Hematopoietic multipotent progenitor cell (in vitro differentiated cells): ENCODE results near the gene ITIH4. TPM values are rescaled to one million over a fixed set of nuclear protein-coding genes. Genes with fewer than 3 reads are reported as not detected.

ENCODE experiments used
- DNase-seq, 3 donors: peaks; one replicate each; pipeline ENCODE4 v3.0.0-alpha.2; 2011 to 2015; ENCODE audit warnings: low read depth in 2 of 3, low spot score in 2 of 3
- total RNA-seq: library from RNA; depleted of rRNA; stranded (reverse); fragments of >200 nt; gene quantifications from one replicate; pipeline ENCODE4 v1.2.3, GENCODE V29; 2012

ITIH4 gene
- total RNA-seq, 1 donor, result 7.5 TPM

DNA sequence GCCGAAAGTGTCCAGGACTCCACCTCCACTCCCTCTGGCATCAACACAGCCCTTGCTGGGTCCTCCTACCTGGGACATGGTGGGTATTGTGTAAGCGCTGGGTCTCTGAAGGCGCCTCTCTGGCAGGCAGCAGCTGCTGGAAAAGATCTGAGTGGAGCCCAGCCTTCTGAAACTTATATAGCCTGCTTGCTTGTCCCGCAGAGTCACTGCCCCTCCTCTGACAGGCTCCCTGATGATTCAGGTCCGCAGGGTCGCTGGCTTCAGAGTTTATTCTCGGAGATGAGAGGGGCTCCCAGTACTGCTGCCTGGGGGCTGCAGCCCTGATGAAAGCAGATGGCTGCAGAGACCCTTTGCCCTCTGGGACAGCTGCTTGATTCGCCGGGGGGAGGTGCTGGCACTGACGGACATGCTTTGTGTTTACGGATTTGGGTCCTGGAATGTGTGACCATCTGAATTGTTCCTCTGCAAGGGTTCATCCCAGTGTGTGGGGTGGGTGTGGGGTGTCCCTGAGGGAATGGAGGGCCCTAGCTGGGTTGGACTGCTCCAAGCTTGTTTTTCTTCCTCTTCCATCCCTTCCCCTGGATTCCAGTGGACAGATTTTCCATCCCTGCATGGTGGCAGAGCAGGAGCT is 4.5 kb upstream of the ITIH4 start, which contains the start of gene MUSTN1:
MUSTN1 (minus strand) TSS at position 149 of the 631 bp plus-strand sequence; CDS start at position 78, 71 bp downstream.
- no peak for DNase-seq

DNA sequence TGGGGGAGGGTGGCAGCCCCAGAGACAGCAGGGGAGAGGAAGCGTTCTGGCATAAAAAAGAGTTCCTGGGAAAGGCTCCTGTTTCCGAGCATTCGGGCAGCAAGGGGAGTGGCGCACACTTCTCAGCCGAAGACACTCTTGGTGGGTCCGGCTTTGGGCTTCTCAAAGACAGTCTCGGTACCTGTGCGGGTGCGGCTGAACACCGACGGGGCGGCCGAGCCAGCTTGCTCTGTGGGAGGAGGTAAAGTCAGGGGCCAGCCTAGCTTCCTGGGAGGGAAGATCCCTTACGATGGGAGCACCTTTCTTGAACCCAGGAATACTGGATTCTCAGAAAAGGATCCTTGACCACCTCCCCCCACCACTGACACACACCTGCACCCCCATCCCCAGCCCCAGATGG is 2.7 kb upstream of the ITIH4 start:
- DNase-seq, result no peak

DNA sequence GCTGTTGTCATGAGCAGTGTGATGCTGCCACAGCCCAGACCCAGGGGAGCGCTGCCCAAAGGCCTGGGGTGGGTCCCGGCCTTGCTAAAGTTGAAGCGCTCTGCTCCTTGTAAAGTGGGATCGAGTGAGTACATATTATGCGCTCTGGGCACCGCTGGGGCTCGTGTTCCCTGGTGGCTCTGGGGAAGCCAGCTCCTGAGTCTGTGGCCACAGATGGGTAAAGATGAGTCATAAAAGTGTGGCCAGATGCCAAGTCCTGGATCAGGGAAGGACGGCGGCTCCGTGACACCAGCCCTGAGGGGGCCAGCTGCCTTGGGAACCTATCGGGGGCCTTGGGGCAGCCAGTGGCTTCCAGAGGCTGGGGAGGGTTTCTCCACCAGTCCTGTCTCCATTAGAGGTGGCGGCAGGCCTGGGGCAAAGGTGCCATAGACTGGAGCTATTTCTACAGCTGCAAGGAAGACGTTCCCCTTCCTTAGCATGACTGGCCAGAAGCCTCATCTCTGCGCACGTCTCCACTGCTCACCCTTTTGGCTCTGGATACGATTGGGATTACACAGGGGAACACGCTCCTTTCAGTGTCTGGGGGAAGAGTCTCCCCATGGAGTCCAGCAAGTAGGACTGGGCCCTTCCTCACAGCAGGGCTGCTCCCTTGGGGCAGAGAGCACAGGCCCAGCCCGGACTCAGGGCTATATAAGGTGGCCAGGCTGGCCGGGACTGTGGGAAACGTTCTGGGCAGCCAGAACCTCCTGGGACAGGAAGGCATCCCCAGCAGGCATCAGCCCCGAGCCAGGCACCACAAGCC is 1.2 kb upstream of the ITIH4 start:
- no peak for DNase-seq

DNA sequence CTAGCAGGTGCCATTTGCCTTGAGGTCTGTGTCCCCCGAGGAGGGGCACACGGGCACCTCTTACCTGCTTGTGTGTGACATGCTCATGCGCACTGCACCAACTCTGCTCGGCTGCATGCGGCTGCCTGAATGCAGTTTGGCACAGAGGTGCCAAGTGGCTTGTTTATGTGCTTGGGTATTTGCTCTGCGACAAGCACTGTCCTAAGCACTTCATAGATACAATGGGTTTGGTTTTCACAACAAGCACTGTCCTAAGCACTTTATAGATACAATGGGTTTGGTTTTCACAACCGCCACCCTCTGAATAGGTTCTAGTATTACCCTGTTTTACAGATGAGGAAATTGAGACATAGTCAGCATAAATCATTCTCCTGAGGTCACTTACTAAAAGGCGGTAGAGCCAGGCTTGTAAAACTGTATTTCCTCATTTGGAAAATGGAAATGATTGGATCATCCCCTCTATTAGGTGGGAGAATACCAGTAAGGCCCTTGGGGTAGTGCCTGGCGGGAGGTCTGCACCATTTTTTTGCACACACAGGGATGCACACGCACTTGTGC is 487 bp downstream of the ITIH4 start:
- DNase-seq, result no peak

DNA sequence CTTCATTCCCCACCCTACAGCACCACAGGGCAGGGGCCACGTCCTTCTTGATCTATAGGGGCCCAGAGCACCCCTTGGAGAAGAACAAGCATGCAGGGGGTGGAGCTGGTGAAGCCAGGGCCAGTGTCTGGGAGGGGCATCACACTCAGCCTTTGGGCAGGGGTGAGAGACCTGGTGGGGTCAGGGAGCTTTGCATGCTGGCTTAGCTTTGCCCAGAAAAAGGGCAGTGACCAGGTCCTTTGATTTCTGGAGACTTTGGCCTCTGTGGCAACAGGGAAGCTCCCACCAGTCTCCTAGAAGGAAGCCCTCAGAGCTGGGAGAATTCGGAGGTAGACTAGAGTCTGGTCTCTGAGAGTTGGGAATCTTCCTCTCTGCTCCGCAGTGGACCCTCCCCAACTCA is 990 bp downstream of the ITIH4 start:
- DNase-seq, result no peak

DNA sequence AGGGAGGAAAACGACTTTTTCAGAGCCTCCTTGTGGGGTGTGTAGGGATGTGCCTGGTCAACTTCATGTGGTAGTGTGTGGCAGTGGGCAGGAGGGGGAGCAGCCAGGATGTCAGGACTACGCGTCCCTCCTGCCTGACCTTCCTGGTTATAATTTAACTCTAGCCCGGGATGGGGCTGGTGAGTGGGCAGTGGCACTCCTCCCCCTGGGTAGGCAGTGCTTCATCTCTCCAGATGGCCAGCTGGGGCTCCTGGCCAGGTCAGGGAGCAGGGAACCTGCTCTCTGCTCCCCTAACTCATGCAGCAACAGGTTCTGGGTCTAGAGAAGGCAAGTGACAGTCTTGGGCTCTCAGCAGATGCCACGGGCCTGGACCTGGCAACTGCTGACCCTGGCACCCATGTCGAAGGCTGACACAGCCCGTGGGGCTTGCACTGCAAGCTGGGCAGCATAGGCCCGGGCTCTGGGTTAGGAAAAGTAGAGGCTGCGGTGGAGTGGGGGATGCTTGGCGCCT is 2.6 kb downstream of the ITIH4 start:
- DNase-seq, result no peak

DNA sequence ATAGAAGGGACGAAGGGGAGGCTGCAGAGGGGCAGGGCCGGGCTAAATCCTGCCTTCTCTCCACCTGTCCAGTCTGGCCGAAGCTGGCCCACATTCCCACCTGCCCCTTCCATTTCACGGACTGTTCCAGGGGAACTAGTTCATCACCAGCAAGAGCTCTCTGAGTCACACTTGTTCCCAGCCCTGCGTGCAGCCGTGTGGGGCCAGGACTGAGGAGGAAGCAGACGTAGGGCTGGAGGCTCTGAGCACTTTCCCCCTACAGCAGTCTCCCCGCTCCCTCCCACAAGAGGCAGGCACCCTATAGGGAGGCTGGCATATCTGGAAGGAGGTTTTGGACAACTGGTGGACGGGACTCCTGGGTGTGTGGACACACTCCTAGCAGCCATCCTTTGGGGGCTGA is 3.0 kb downstream of the ITIH4 start:
- no peak for DNase-seq

DNA sequence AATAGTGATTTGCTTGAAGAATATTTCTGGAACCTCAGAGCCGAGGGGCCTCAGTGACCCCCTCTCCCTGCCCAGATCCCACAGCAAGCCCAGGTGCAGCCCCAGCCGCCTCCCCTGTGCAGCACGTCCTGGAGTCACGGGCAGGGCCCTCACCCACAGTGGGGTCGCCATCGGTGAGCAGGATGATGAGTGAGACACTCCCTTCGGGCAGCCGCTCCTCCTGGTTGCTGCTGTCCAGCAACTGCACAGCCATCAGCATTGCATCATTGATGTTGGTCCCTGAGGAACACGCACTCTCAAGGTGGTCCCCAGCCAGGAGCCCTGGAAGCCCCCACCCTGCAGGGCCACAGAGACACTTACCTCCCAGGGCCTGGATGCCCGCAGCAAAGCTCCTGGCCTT is 6.4 kb downstream of the ITIH4 start:
- no peak for DNase-seq

DNA sequence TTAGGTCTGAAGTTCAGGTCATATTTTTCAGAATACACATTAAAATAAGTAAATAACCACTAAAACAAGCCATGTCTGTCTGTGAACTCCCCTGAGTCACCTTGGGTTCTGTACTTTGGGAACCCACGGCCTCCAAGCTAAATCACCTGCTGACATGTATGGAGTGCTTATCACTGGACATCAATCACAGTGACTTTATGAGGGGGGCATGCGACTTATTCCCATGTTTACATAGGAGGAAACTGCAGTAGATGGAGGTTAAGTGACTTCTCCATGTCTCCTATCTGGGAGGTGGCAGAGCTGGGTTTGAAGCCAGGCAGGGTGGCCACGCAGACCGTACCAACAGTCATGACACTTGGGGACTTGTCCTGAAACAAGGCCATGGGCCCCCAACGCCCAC is 8.1 kb downstream of the ITIH4 start:
- no peak for DNase-seq

DNA sequence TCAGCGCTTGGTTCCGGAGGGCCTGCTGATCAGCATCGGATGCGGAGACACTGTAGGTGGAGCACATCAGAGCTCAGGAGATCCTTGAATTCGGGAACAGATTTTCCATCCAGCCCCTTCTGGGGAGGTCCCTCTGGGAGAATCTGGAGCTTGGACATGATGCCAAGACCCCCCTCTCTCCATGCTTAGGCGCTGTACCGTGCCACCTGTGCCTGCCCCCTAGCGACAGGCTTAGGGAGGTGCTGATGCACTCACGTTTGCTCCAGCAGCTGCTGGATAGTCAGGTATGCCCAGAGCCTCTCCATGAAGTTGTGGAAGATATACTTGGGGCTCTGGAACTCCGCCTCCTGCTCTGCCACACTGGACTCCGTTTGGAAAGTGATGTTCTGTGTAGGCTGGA is 9.7 kb downstream of the ITIH4 start:
- peak in 2 of 3 donors; percentile 11 to 47 for DNase-seq

DNA sequence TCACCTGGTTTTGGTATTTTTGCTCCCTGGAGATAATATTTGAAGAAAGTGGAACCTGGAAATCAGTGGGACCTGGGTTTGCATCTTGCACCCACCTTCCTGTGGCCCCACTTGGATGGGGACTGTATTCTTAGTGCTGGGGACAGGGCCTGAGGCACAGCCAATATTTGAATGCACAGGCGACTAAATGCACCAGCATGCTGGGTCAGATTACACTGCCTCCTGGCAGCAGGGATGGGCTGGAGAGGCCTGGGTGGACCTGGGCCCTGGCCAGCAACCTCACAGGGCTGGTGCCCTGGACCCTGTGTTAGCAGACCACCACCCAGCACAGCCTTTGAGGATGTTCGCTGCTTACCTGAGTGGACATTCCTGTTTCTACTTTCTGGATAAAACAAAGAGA is 10.5 kb downstream of the ITIH4 start:
- DNase-seq, result no peak

DNA sequence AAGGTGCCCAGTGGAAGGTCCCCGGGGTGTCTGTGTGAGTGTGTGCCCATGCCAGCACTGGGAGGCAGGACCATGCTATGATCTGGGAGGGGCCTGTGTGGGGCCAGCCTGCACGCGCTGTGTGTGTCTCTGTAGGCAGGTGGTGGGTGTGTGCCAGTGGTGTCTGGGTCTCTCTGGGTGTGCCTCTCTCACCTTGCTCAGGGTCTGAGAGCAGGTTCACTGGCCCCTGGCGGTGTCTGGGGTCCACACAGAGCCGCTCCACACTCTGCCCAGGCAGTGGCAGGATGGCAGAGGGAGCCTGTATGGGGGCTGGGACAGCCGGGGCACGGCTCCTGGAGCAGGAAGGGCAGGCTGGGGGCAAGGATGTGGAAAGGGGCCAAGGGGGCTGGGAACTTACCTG is 12.6 kb downstream of the ITIH4 start:
- no peak for DNase-seq

DNA sequence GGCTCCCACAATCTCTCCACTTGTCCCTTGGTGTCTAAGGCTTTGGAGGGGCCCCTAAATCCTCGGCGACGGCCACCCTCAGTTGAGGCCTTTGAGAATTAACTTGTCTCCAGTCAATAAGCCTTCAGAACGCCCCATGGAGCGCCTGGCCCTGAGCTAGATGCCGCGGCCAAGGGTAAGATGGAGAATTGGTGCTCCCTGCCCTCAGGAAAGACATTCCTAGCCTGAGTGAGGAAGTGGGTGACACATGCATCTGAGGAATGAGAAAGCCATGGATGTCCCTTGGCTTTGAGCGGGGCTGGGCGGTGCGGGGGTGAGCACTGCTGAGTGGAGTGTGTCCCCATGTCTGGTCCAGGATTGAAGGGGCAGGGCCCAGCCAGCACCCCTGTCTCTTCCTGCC is 13.3 kb downstream of the ITIH4 start:
- DNase-seq, result no peak

DNA sequence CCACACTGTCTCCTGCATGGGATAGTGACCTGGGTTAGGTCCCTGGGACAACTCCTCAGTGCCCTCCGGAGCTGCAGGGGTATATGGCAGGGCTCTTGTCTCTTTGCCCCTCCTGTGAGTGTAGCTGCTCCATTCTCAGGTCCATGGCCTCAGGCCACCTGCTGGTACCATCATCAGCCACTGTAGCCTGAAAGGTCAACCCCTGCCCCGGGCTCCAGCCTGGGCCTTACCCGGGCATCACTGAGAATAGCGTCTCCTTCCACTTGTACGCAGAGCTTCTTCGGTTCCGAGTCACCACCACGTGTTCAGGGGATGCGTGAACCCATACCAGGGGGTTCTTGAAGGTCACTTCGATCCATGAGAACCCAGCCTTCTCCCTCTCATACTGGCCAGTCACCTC is 13.8 kb downstream of the ITIH4 start:
- no peak for DNase-seq

DNA sequence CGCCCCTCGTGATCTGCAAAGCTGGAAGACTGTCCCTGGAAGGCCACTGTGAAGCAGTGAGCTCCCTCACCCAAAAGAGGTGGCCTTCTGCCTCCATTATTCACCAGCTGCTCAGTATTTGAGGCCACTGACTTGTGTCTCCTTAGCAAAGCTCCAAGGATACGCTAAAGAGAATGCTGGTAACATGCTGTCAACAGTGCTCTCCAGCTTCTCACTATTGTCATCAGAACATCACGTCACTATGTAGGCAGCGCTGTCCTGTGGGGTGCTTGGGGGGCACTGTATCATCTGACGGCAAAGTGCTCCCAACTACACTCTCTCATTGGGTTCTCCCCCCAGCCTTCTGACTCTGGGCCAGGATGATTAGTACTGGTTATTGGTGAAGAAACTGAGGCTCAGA is 14.3 kb downstream of the ITIH4 start:
- no peak for DNase-seq

DNA sequence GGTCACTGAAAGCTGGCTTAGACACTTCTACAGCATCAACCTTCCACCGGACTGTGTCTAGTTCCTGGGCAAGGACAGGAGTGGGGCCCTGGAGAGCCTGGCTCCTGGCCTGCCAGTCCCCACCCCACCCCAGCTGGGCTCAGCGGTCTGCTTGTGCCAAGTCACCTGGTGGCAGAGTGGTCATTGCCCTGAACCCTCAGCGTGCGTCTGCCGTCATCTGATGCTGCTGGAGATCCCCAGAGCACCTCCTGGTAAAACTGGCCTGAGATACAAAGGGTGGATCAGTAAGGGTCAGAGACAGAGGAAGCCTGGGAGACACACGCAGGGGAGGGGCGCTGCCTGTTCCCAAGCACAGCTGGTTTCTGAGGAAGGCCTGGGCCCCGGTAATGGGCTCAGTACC is 16.7 kb downstream of the ITIH4 start:
- DNase-seq, result no peak

DNA sequence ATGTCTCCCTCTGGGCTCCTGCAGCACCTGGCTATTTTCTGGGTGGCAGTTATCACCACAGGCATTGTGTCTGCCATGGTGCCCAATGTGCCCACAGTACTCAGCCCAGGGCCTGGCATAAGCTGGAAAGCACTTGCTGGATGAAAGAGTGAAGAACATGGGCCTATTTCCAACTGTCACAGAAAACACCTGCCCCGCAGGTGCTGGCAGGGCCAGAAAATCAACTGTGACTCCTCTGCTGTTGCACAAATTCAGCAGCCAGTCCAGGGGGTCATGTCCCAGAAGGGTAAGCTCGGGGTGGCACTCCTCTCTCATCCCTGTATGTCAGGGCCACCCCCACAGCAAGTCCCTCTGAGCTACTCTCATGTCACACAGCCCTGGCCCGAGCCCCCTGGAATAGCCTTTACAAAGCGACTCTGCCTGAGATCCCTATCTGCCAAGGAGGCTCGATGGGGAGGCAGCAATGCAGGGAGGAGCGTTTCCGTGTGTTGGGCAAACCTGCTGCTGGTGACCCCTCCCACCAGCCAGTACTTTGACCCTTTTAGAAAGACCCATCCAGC is 18.9 kb downstream of the ITIH4 start:
- DNase-seq, result no peak

DNA sequence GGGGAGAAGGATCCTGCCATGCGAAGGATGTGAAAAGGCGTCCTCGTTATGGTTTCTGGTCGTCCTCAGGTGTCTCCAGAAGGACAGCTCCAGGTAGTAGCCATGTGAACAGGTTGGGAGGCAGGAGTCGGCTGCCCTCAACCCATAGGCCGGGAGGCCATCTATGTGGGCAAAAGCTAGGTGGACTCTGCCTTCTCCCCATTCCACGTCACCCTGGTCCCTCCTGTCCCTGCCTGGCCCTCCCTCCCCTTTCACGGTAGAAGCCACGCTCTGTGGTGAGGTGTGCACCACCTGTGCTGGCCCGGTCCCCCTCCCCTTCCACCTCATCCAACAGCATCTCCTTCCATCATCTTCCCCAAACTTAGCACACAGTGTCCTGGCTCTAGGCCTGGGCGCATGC is 19.5 kb downstream of the ITIH4 start:
- no peak for DNase-seq

DNA sequence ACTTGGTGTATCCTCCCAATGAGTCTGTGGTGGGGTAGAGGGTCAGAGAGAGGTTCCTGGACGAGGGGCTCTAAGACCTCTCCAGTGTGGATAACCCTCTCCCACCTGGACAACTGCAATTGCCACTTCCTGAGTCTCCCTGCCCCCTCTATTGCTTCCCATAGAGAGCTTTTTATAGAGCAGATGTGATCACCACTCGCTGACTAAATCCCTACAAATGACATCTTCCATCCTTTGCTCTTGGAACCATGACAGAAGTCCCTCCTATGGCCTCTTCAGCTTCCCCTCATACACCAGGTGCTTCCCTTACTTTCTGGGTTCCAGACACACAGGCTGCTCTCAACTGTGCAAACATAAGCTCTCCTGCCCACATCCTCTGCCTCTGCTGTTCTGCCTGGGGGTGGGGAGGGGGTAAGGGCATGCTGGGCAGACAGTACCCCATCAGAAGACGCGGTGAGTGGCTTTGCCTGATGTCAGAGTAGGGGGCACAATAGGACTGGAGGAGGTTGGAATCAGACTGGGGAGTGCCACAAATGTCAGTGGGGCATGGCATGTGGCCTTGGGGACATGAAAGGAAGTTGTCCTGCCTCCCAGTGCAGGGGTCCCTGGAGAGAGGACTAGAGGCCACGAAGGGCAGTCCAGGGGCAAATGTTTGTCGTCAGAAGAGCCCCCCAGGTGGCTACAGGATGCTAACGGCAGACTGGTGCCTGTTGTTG is 20.7 kb downstream of the ITIH4 start:
- peak in 2 of 3 donors; percentile 54 to 91 for DNase-seq

DNA sequence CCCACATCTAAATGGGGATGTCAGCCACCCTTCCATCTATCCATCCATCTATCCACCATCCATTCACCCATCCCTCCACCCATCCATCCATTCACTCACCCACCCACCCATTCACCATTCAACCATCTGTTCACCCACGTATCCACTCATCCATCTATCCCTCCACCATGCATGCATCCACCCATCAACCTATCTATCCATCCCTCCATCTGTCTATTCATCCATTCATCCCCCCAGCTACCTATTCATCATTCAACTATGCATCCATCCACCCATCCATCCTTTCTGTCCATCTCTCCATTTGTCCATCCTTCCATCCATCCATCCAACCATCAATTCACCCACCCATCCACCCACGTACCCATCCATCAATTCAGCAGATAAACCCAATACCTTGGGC is 21.3 kb downstream of the ITIH4 start:
- no peak for DNase-seq
